SU-DHL-6 (cell line): ENCODE data around the gene FSTL4.

Experiments
- H2AFZ ChIP-seq: fragments of 200-600 bp; sonication (generic); 2 replicates; pipeline ENCODE4 v1.6.1; 2014; ENCODE audit warnings: low read depth, mild to moderate bottlenecking, moderate library complexity, mixed read lengths, antibody characterized with exemption, low read length; ENCODE audit not compliant: severe bottlenecking
- H3F3A ChIP-seq: fragments of 200-600 bp; shearing (Covaris generic); 2 replicates; pipeline ENCODE4 v1.6.0; 2016; ENCODE audit warnings: antibody characterized with exemption, mild to moderate bottlenecking; ENCODE audit not compliant: insufficient read depth
- H3K27ac ChIP-seq: fragments of 200-600 bp; sonication (generic); 2 replicates; pipeline ENCODE4 v1.5.1; 2016; ENCODE audit warnings: low read depth, mild to moderate bottlenecking, low read length, moderate library complexity, mixed read lengths
- H3K27me3 ChIP-seq: fragments of 200-600 bp; sonication (generic), shearing (Covaris generic); 2 replicates; pipeline ENCODE4 v1.6.0; 2014; ENCODE audit warnings: mild to moderate bottlenecking, low read length
- H3K36me3 ChIP-seq: fragments of 200-600 bp; sonication (generic); 2 replicates; pipeline ENCODE4 v1.6.1; 2014; ENCODE audit warnings: mild to moderate bottlenecking, low read length, mixed read lengths
- H3K4me2 ChIP-seq: fragments of 300-600, 200-600 bp; shearing (Covaris generic), sonication (generic); 2 replicates; pipeline ENCODE4 v1.6.0; 2014; ENCODE audit warnings: low read length, low read depth, mild to moderate bottlenecking; ENCODE audit not compliant: poor library complexity, severe bottlenecking
- H3K4me3 ChIP-seq: fragments of 200-600 bp; sonication (generic); 2 replicates; pipeline ENCODE4 v1.5.1; 2014; ENCODE audit warnings: antibody characterized with exemption, low read length, mild to moderate bottlenecking, mixed read lengths; ENCODE audit not compliant: insufficient read depth, poor library complexity, severe bottlenecking
- H3K79me2 ChIP-seq: fragments of 200-600 bp; sonication (generic); 2 replicates; pipeline ENCODE4 v1.6.1; 2014; ENCODE audit warnings: mild to moderate bottlenecking, low read length, moderate library complexity; ENCODE audit not compliant: insufficient read depth
- H3K9ac ChIP-seq: fragments of 200-600 bp; sonication (generic); 2 replicates; pipeline ENCODE4 v1.7.0; 2014; ENCODE audit warnings: mild to moderate bottlenecking, low read length
- H3K9me2 ChIP-seq: fragments of 200-600 bp; sonication (generic); replicated peaks from 2 replicates; pipeline ENCODE4 v1.6.1; 2014; ENCODE audit warnings: low read length; ENCODE audit not compliant: insufficient read depth
- H3K9me3 ChIP-seq: fragments of 200-600 bp; sonication (generic); 2 replicates; pipeline ENCODE4 v1.6.1; 2014; ENCODE audit warnings: low read length, mixed read lengths; ENCODE audit not compliant: insufficient read depth
- H4K20me1 ChIP-seq: fragments of 200-600 bp; sonication (generic); 2 replicates; pipeline ENCODE4 v1.6.1; 2014; ENCODE audit warnings: low read depth, mild to moderate bottlenecking, antibody characterized with exemption, low read length, moderate library complexity, mixed read lengths
- CTCF ChIP-seq: fragments of 200-600 bp; sonication (generic); IDR thresholded peaks from one replicate; pipeline ENCODE4 v1.5.1; 2017; ENCODE audit warnings: antibody characterized with exemption, mild to moderate bottlenecking, low read length, moderate library complexity; ENCODE audit not compliant: insufficient read depth, poor library complexity, severe bottlenecking
- EZH2phosphoT487 ChIP-seq: fragments of 200-600 bp; sonication (generic), shearing (Covaris generic); conservative IDR thresholded peaks from 2 replicates; pipeline ENCODE4 v1.6.1; 2018; ENCODE audit warnings: mild to moderate bottlenecking, antibody characterized with exemption, low read length, moderate library complexity, mixed read lengths

The FSTL4 gene

GRCh38 chr5:133389066-133389590, 223.2 kb downstream of the FSTL4 start:
- H3K9me2 ChIP-seq = no peaks in the 10 kb centered on the region
- no peak overlapping the region for H2AFZ ChIP-seq
- H3K36me3 ChIP-seq = no peaks in the 10 kb centered on the region
- H3K4me3 ChIP-seq = no peak overlapping the region
- no peak overlapping the region for H3K4me2 ChIP-seq
- H4K20me1 ChIP-seq = no peaks in the 10 kb centered on the region
- no peaks in the 10 kb centered on the region for H3K27me3 ChIP-seq
- TF ChIP-seq EZH2phosphoT487 (no peak), CTCF (no peak)
- H3K9me3 ChIP-seq = no peaks in the 10 kb centered on the region
- H3K79me2 ChIP-seq = no peaks in the 10 kb centered on the region
- no peak overlapping the region for H3K27ac ChIP-seq
- H3K9ac ChIP-seq = no peak overlapping the region
- no peaks in the 10 kb centered on the region for H3F3A ChIP-seq

- H3K9me3 ChIP-seq = no peaks in the 10 kb centered on the region
- H3K36me3 ChIP-seq = no peaks in the 10 kb centered on the region
- H3K27ac ChIP-seq = no peak overlapping the region
- H3F3A ChIP-seq = no peaks in the 10 kb centered on the region
- H3K9me2 ChIP-seq = no peaks in the 10 kb centered on the region
- H3K27me3 ChIP-seq = no peaks in the 10 kb centered on the region
- no peak for TF ChIP-seq EZH2phosphoT487
- no peak for TF ChIP-seq CTCF
- no peaks in the 10 kb centered on the region for H4K20me1 ChIP-seq
- H3K79me2 ChIP-seq = no peaks in the 10 kb centered on the region
- no peak overlapping the region for H3K4me2 ChIP-seq
- no peak overlapping the region for H3K4me3 ChIP-seq
- H3K9ac ChIP-seq = no peak overlapping the region
- H2AFZ ChIP-seq = no peak overlapping the region
Observed at GRCh38 chr5:133387621-133388020, 224.7 kb downstream of the FSTL4 start.

- no peak overlapping the region for H3K4me3 ChIP-seq
- H3K9me3 ChIP-seq = no peaks in the 10 kb centered on the region
- H3K4me2 ChIP-seq = no peak overlapping the region
- TF ChIP-seq EZH2phosphoT487 (no peak), CTCF (no peak)
- H3F3A ChIP-seq = no peaks in the 10 kb centered on the region
- no peaks in the 10 kb centered on the region for H3K79me2 ChIP-seq
- H2AFZ ChIP-seq = no peak overlapping the region
- H3K9me2 ChIP-seq = no peaks in the 10 kb centered on the region
- H4K20me1 ChIP-seq = no peaks in the 10 kb centered on the region
- no peaks in the 10 kb centered on the region for H3K36me3 ChIP-seq
- no peaks in the 10 kb centered on the region for H3K27me3 ChIP-seq
- H3K9ac ChIP-seq = no peak overlapping the region
- no peak overlapping the region for H3K27ac ChIP-seq
Observed at GRCh38 chr5:133387091-133387490, 225.2 kb downstream of the FSTL4 start.

GRCh38 chr5:133386662-133387061, 225.7 kb downstream of the FSTL4 start:
- TF ChIP-seq EZH2phosphoT487 (no peak), CTCF (no peak)
- Histone ChIP-seq H3K79me2 (no peaks in the 10 kb centered on the region), H3K9me3 (no peaks in the 10 kb centered on the region), H4K20me1 (no peaks in the 10 kb centered on the region), H3K36me3 (no peaks in the 10 kb centered on the region), H3K4me3 (no peak overlapping the region), H3K4me2 (no peak overlapping the region), H3K9ac (no peak overlapping the region), H3F3A (no peaks in the 10 kb centered on the region), H3K9me2 (no peaks in the 10 kb centered on the region), H3K27ac (no peak overlapping the region), H2AFZ (peak overlapping the region; percentile 21), H3K27me3 (no peaks in the 10 kb centered on the region)
